Calu3 (cell line): Measurements from ENCODE around the gene CDK14. TPM values are rescaled to one million over a fixed set of nuclear protein-coding genes. Genes with fewer than 3 reads are reported as not detected.

Experiments used
- Bru-seq: library from RNA; stranded (reverse); fragments of 400-500 nt; gene quantifications from one replicate; lab custom pipeline; 2021; lab: Mats Ljungman, UMichigan
- BruChase-seq, 2 experiments: library from RNA; stranded (reverse); fragments of 400-500 nt; gene quantifications; one replicate each; lab custom pipeline; 2021; lab: Mats Ljungman, UMichigan
- BruUV-seq: library from RNA; stranded (reverse); fragments of 400-500 nt; replicated peaks from 2 replicates; lab custom pipeline; 2021; lab: Mats Ljungman, UMichigan
- CTCF ChIA-PET: fragments of 300-600 bp; sonication (Branson Sonifier 250); formaldehyde crosslinking; loops from one replicate; lab custom pipeline; 2022; ENCODE audit warnings: antibody characterized with exemption; lab: Charles Lee
- DNase-seq: peaks from one replicate; pipeline ENCODE4 v3.0.0; 2022
- H3K27ac Mint-ChIP-seq: one replicate; pipeline ENCODE4 v1.8.0; 2022; ENCODE audit warnings: mixed read lengths; ENCODE audit not compliant: unreplicated experiment
- H3K27me3 Mint-ChIP-seq: one replicate; pipeline ENCODE4 v1.8.0; 2022; ENCODE audit warnings: mixed read lengths; ENCODE audit not compliant: unreplicated experiment
- H3K36me3 Mint-ChIP-seq: one replicate; pipeline ENCODE4 v1.8.0; 2022; ENCODE audit warnings: mild to moderate bottlenecking, moderate library complexity, mixed read lengths; ENCODE audit not compliant: insufficient read depth, unreplicated experiment
- H3K4me1 Mint-ChIP-seq: one replicate; pipeline ENCODE4 v1.8.0; 2022; ENCODE audit warnings: mild to moderate bottlenecking, low read depth, mixed read lengths; ENCODE audit not compliant: unreplicated experiment
- H3K4me3 Mint-ChIP-seq: one replicate; pipeline ENCODE4 v1.8.0; 2022; ENCODE audit warnings: mild to moderate bottlenecking, low read depth, moderate library complexity, mixed read lengths; ENCODE audit not compliant: unreplicated experiment
- H3K9me3 Mint-ChIP-seq: one replicate; pipeline ENCODE4 v1.8.0; 2022; ENCODE audit warnings: low read depth, mixed read lengths; ENCODE audit not compliant: unreplicated experiment
- CTCF ChIP-seq: fragments of 200-600 bp; IDR thresholded peaks from one replicate; pipeline ENCODE4 v1.8.0; 2022; ENCODE audit warnings: antibody characterized with exemption; ENCODE audit not compliant: unreplicated experiment
- intact Hi-C: fragments of 100-400 bp; cut with micrococcal nuclease; formaldehyde crosslinking; loops from one replicate; pipeline ENCODE4 v1.10.0; 2022; ENCODE audit not compliant: unreplicated experiment
- long read RNA-seq: library from polyadenylated mRNA; stranded (forward); transcript quantifications from one replicate; pipeline ENCODE4 v2.0.0, GENCODE V29; 2022
- total RNA-seq: library from RNA; stranded (reverse); gene quantifications from 2 replicates; pipeline ENCODE4 v1.2.3, GENCODE V29; 2022

The CDK14 gene
- total RNA-seq: 29.4 and 31.4 TPM in 2 replicates
- percentile 70 among the genes with signal in this experiment for Bru-seq, nascent RNA
- percentile 59 among the genes with signal in this experiment for BruChase-seq, experiment 1, labeled RNA remaining after a 6-hour chase
- BruChase-seq, experiment 2, labeled RNA remaining after a 2-hour chase: percentile 59 among the genes with signal in this experiment
- long read RNA-seq, full-length matches to known transcripts: 8 of 15 reads
- long read RNA-seq, partial matches to known transcripts: 2 of 15 reads
- long read RNA-seq, other reads (novel, unspliced or antisense): 5 of 15 reads

- peak; percentile 41 for TF ChIP-seq CTCF
- H3K36me3 Mint-ChIP-seq: peaks cover 30% of the 10 kb centered on the region
- CTCF ChIA-PET: interaction anchor here (0.5 to 1.9 kb wide), 5 partner anchors 11 to 1043 kb away, joined by 3 to 6 read pairs (median 5); no protein-coding TSS in a partner anchor
- no TSS peak for BruUV-seq
- intact Hi-C loops: loop anchor here (2.0 kb wide), 1 partner anchor 43 kb away; no protein-coding TSS in a partner anchor
- H3K27me3 Mint-ChIP-seq: no peaks in the 10 kb centered on the region
- DNase-seq: peak; percentile 78
- H3K9me3 Mint-ChIP-seq: no peaks in the 10 kb centered on the region
- peak within 1 kb of the TSS; percentile 77 for H3K27ac Mint-ChIP-seq
- H3K4me1 Mint-ChIP-seq: peaks cover 24% of the 10 kb centered on the region
- peak within 1 kb of the TSS; percentile 93 for H3K4me3 Mint-ChIP-seq
Measured at GRCh38 chr7:90595801-90596670, at the start of gene CDK14. Gene CDK14 (plus strand): TSS chr7:90596321. CDS start chr7:90596628, 307 bp downstream.

- Mint-ChIP-seq H3K9me3 (peaks cover 3% of the 10 kb centered on the region), H3K27me3 (no peaks in the 10 kb centered on the region), H3K4me3 (no peak overlapping the region), H3K4me1 (no peaks in the 10 kb centered on the region), H3K36me3 (no peaks in the 10 kb centered on the region), H3K27ac (no peak overlapping the region)
- intact Hi-C loops: loop anchor here (5.0 kb wide), 1 partner anchor 481 kb away; no protein-coding TSS in a partner anchor
- peak; percentile 9 for DNase-seq
- TF ChIP-seq CTCF: no peak
- no TSS peak for BruUV-seq
- CTCF ChIA-PET: no interaction called here
Measured at GRCh38 chr7:90551036-90551435, 45.1 kb upstream of the CDK14 start.

- Mint-ChIP-seq H3K4me1 (no peaks in the 10 kb centered on the region), H3K36me3 (no peaks in the 10 kb centered on the region), H3K27me3 (no peaks in the 10 kb centered on the region), H3K9me3 (peaks cover 3% of the 10 kb centered on the region), H3K4me3 (no peak overlapping the region), H3K27ac (no peak overlapping the region)
- no TSS peak for BruUV-seq
- intact Hi-C loops: loop anchor here (2.0 to 5.0 kb wide), 3 partner anchors 44 to 480 kb away; partner anchors contain the start of gene CDK14
- TF ChIP-seq CTCF: no peak
- no peak for DNase-seq
- CTCF ChIA-PET: no interaction called here
Measured at GRCh38 chr7:90552521-90552920, 43.6 kb upstream of the CDK14 start.

- H3K4me3 Mint-ChIP-seq: no peak overlapping the region
- CTCF ChIA-PET: no interaction called here
- BruUV-seq: no TSS peak
Measured at GRCh38 chr7:90560730-90561129, 35.4 kb upstream of the CDK14 start.

More at GRCh38 chr7:90560730-90561129, 35.4 kb upstream of the CDK14 start:
- Mint-ChIP-seq H3K36me3 (no peaks in the 10 kb centered on the region), H3K4me1 (no peaks in the 10 kb centered on the region), H3K9me3 (no peaks in the 10 kb centered on the region), H3K27me3 (no peaks in the 10 kb centered on the region), H3K27ac (no peak overlapping the region)
- TF ChIP-seq CTCF: no peak
- intact Hi-C loops: no loop called here
- DNase-seq: no peak
